Activated naive CD4-positive, alpha-beta T cell treated with anti-CD3 and anti-CD28 coated beads, Interleukin-2, amount 10 ng/mL, durations not matched to agents 7 days and 5 days (primary cell): ENCODE data around the gene NEK10.
"Not testable (repeated sequence)": the region's sequence is repeated elsewhere in the genome, so short reads cannot be mapped to it uniquely, and the experiment has no call there.

Source experiments
- CTCF ChIA-PET: fragments of 350-600 bp; sonication (Branson Sonifier 250); formaldehyde crosslinking; loops from one replicate; lab custom pipeline; 2021; ENCODE audit warnings: antibody characterized with exemption; lab: Charles Lee
- DNase-seq: peaks from one replicate; pipeline ENCODE4 v3.0.0-alpha.2; 2020
- H3K27ac Mint-ChIP-seq: one replicate; pipeline ENCODE4 v1.8.0; 2021; ENCODE audit warnings: mild to moderate bottlenecking, moderate library complexity, mixed read lengths
- H3K27me3 Mint-ChIP-seq: one replicate; pipeline ENCODE4 v1.8.0; 2021; ENCODE audit warnings: mild to moderate bottlenecking, mixed read lengths
- H3K36me3 Mint-ChIP-seq: one replicate; pipeline ENCODE4 v1.8.0; 2021; ENCODE audit warnings: mixed read lengths
- H3K4me1 Mint-ChIP-seq: one replicate; pipeline ENCODE4 v1.8.0; 2021; ENCODE audit warnings: mixed read lengths
- H3K4me3 Mint-ChIP-seq: one replicate; pipeline ENCODE4 v1.8.0; 2021; ENCODE audit warnings: mild to moderate bottlenecking, moderate library complexity, mixed read lengths
- H3K9me3 Mint-ChIP-seq: one replicate; pipeline ENCODE4 v1.8.0; 2021; ENCODE audit warnings: mixed read lengths

Gene NEK10

DNA sequence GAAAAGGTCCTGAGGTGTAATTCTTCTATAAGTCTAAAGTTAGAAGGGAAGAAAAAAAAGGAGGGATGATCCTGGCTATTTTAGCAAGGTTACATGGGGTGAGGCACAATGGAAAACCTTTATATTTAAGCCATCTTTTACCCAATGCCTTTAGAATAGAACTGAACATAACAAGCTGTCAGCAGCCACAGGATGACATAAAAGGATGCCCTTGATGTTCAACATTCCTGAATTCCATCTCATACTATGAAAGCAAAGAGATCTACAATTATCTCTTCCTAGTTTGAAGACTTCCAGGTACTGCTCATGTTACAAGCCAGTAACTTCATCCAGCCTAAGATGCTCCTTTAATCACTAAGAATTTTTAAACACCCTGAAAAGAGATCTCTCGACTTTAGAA is 26.9 kb downstream of the NEK10 start:
- DNase-seq: no peak
- Mint-ChIP-seq H3K27me3 (no peaks in the 10 kb centered on the region), H3K4me3 (no peak overlapping the region), H3K9me3 (no peaks in the 10 kb centered on the region), H3K36me3 (no peaks in the 10 kb centered on the region), H3K4me1 (peaks cover 6% of the 10 kb centered on the region), H3K27ac (no peak overlapping the region)
- CTCF ChIA-PET: interaction anchor here (1.0 kb wide), 1 partner anchor 338 kb away, joined by 3 read pairs; no protein-coding TSS in a partner anchor

DNA sequence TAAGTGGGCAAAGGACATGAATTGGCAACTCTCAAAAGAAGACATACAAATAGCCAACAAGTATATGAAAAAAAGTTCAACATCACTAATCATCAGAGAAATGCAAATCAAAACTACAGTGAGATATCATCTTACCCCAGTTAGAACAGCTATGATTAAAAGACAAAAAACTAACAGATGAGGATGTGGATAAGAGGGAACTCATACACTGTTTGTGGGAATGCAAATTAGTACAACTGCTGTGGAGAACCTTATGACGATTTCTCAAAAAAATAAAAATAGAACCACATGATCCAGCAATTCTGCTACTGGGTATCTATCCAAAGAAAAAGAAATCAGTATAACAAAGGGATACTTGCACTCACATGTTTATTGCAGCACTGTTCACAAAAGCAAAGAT is 28.6 kb downstream of the NEK10 start:
- no peak for DNase-seq
- Mint-ChIP-seq H3K4me3 (no peak overlapping the region), H3K27ac (no peak overlapping the region), H3K36me3 (no peaks in the 10 kb centered on the region), H3K27me3 (peaks cover 4% of the 10 kb centered on the region), H3K4me1 (peaks cover 5% of the 10 kb centered on the region), H3K9me3 (no peaks in the 10 kb centered on the region)
- CTCF ChIA-PET: no interaction called here

DNA sequence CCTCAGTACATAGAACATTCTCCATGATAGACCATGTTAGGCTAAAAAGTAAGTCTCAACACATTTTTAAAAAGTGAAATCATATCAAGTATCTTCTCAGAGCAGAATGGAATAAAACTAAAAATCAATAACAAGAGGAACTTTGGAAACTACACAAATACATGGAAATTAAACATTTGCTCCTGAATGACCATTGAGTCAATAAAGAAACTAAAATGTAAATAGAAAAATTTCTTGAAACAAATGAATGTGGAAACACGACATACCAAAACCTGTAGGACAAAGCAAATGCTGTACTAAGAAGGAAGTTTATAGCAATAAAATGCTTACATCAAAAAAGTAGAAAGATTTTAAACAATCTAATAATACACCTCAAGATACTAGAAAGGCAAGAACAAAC is 33.6 kb downstream of the NEK10 start:
- Mint-ChIP-seq H3K27ac (no peak overlapping the region), H3K4me3 (no peak overlapping the region), H3K4me1 (peaks cover 2% of the 10 kb centered on the region), H3K27me3 (peaks cover 6% of the 10 kb centered on the region), H3K9me3 (no peaks in the 10 kb centered on the region), H3K36me3 (no peaks in the 10 kb centered on the region)
- no peak for DNase-seq
- CTCF ChIA-PET: no interaction called here

DNA sequence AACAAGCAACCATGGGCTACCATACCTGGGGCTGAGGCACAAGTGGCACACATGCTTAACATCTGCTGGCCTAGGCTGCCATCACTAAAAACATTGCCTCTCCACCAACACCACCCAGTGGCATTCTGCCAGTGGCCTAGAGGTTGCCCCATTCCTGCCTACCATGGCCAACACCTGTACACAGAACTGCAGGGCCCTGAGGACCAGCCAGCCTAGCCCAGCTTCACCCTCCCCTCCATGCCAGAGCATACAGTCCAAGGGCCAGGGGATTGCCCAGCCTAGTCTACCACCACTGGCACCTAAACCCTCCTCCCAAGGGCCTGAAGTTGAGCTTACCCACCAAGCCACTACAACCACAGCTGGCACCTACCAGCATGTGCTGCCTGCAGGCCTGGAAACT is 35.3 kb downstream of the NEK10 start:
- CTCF ChIA-PET: interaction anchor here (0.5 kb wide), 1 partner anchor 200 kb away, joined by 3 read pairs; no protein-coding TSS in a partner anchor
- Mint-ChIP-seq H3K4me3 (no peak overlapping the region), H3K36me3 (no peaks in the 10 kb centered on the region), H3K27ac (no peak overlapping the region), H3K4me1 (no peaks in the 10 kb centered on the region), H3K27me3 (peaks cover 6% of the 10 kb centered on the region), H3K9me3 (no peaks in the 10 kb centered on the region)
- DNase-seq: no peak

DNA sequence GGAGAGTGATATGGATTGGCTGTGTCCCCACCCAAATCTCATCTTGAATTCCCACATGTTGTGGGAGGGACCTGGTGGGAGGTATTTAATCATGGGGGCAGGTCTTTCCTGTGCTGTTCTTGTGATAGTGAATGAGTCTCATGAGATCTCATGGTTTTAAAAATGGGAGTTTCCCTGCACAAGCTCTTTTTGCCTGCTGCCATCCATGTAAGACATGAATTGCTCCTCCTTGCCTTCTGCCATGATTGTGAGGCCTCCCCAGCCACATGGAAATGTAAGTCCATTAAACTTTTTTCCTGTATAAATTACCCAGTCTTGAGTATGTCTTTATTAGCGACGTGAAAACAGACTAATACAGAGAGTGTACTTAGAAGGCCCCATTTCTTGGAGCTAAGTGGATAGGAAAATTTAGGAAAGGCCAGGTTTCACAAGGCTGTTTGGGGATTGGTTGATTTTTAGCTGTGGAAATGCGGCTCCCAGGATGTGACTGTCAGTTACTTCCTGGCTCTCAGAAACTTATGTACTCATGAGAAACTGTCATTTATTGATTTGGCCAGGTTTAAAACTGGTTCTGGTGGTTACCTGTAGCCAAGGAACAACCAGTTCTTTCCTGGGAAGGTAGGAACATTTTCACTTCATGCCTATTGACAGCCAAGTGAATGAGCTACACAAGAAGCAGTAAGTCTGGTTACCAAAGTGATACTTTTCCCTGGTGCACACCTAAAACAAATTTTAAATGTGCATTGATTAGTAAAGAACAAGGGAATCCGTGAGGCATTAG is 40.0 kb downstream of the NEK10 start:
- H3K27ac Mint-ChIP-seq, H3K4me3 Mint-ChIP-seq, DNase-seq, H3K27me3 Mint-ChIP-seq, H3K36me3 Mint-ChIP-seq, CTCF ChIA-PET, H3K9me3 Mint-ChIP-seq, H3K4me1 Mint-ChIP-seq: not testable (repeated sequence)

DNA sequence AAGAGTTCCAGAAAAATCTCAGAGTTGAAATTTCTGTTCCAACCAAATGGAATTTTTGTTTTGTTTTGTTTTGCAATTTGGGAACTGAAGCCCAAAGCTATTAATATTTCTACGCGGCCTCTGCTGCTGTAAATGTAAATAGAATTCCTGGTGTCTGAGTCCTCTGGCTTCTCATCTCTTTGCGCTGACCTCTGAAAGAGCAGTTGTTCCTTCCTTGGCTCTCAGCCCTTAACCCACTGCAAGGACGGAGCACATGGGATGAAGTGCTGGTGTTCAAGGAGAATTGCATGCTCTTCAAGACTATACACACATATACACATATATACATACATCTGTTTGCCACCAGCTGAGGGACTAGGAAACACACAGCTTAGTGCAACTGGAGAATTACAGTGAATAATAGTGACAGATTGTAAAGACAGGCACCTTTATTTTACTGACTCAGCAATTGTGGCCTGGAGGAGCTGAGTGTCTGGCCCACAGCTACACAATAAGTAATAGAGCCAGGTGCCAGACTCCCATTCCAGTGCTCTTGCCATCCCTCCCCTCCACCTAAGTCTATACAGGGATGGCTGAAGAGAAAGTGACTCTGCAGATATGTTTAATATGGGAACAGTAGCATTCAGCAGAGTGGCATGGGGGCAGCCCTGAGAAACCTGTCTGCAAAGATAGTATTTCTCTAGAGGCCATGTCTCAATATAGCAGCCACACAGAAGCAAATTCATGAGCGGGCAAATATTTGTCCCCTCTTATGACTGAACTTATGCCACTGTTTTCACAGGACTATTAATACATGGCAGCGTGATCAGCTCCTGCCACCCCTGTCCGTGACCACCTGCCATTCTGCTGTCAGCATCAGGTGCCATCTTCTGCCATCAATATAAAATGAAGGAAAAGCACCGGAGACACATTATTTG is 42.3 kb downstream of the NEK10 start:
- H3K9me3 Mint-ChIP-seq: peaks cover 2% of the 10 kb centered on the region
- H3K36me3 Mint-ChIP-seq: no peaks in the 10 kb centered on the region
- H3K27ac Mint-ChIP-seq: no peak overlapping the region
- DNase-seq: no peak
- CTCF ChIA-PET: interaction anchor here (1.1 kb wide), 1 partner anchor 142 kb away, joined by 3 read pairs; no protein-coding TSS in a partner anchor
- no peaks in the 10 kb centered on the region for H3K4me1 Mint-ChIP-seq
- no peaks in the 10 kb centered on the region for H3K27me3 Mint-ChIP-seq
- H3K4me3 Mint-ChIP-seq: no peak overlapping the region

DNA sequence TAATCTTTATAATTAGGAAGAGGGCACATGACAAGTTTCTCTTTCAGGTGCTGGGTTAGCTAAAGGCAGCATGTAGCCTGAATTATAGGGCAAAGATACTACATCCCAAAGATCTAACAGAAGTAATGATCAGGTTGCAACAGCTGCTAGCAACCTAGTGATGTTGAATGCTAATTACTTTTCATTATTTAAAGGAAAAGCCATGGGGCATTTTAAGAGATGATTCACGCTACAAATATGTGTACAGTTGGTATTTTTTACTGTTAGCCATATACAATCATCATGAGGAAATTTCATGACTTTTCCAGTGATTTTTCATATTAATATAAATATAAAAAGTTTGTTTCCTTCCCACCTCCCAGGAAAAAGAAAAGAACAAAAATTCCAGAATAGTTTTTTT is 43.0 kb downstream of the NEK10 start:
- DNase-seq: no peak
- CTCF ChIA-PET: interaction anchor here (1.4 kb wide), 1 partner anchor 15 kb away, joined by 3 read pairs; no protein-coding TSS in a partner anchor
- no peaks in the 10 kb centered on the region for H3K27me3 Mint-ChIP-seq
- no peak overlapping the region for H3K27ac Mint-ChIP-seq
- H3K9me3 Mint-ChIP-seq: peaks cover 2% of the 10 kb centered on the region
- no peaks in the 10 kb centered on the region for H3K36me3 Mint-ChIP-seq
- H3K4me3 Mint-ChIP-seq: no peak overlapping the region
- H3K4me1 Mint-ChIP-seq: no peaks in the 10 kb centered on the region

DNA sequence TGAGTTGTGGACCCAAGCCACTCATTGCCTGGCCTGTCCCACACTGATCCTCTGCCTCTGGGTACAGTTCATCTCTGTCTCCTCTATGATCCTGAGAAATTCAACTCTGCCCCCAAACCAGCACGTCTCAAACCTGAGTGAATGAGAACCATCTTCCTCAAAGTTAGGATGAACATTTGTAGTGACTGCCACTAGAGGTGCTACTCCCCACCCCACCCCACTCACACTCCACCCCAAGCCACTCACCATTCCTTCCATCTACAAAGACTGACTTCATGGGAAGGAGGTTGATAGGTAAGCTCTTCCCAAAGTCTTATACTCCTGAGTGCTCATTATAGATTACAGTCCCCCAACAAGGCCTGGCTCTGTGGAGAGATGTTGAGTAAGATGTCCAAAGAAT is 43.8 kb downstream of the NEK10 start:
- H3K4me3 Mint-ChIP-seq: no peak overlapping the region
- no peak for DNase-seq
- H3K4me1 Mint-ChIP-seq: no peaks in the 10 kb centered on the region
- H3K27ac Mint-ChIP-seq: no peak overlapping the region
- CTCF ChIA-PET: interaction anchor here (1.1 to 1.4 kb wide), 2 partner anchors 14 to 142 kb away, joined by 3 read pairs; no protein-coding TSS in a partner anchor
- H3K36me3 Mint-ChIP-seq: no peaks in the 10 kb centered on the region
- H3K27me3 Mint-ChIP-seq: no peaks in the 10 kb centered on the region
- H3K9me3 Mint-ChIP-seq: peaks cover 2% of the 10 kb centered on the region

DNA sequence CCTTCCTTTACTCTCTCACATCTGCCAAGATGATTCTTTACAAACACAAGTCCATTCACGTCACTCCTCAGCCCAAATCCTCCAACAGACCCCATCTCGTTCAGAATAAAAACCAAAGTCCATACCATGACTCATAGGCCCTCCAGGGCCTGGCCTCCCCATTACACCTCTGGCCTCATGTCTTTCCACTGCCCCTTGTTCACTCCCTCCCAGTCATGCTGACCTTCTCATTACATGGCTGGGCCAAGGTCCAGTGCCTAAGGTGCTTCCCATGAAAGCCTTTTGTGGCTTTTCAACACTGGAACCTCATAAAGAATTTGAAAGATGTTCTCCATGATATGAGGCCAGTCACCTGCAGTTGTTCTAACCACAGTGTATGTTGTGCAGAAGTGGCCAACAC is 44.5 kb downstream of the NEK10 start:
- no peak overlapping the region for H3K27ac Mint-ChIP-seq
- no peak for DNase-seq
- no peak overlapping the region for H3K4me3 Mint-ChIP-seq
- no peaks in the 10 kb centered on the region for H3K36me3 Mint-ChIP-seq
- no peaks in the 10 kb centered on the region for H3K4me1 Mint-ChIP-seq
- peaks cover 2% of the 10 kb centered on the region for H3K9me3 Mint-ChIP-seq
- CTCF ChIA-PET: interaction anchor here (1.1 to 1.4 kb wide), 3 partner anchors 13 to 143 kb away, joined by 3 read pairs; no protein-coding TSS in a partner anchor
- H3K27me3 Mint-ChIP-seq: no peaks in the 10 kb centered on the region

DNA sequence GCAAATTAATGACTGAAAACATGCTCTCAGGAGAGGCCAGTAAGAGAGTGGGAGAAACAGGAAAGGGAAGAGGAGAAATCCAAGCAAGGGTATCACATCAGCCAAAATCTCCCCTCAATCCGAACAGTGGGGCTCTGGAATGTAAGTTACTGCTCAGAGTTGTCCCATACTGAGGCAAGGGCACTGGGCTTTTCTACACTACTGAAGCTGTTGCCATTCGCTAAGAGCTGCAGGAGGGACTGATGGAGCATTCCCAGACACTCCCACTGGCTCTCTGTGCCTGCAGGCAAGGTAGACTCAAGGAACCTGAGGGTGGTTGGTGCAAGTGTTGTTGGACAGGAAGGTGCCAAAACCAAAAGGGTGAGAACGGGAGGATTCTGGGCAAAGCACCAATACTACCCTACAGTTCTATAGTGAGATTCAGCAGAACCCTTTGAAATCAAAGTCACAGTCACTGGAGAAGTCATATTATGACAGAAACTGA is 46.1 kb downstream of the NEK10 start:
- CTCF ChIA-PET: no interaction called here
- no peaks in the 10 kb centered on the region for H3K27me3 Mint-ChIP-seq

DNA sequence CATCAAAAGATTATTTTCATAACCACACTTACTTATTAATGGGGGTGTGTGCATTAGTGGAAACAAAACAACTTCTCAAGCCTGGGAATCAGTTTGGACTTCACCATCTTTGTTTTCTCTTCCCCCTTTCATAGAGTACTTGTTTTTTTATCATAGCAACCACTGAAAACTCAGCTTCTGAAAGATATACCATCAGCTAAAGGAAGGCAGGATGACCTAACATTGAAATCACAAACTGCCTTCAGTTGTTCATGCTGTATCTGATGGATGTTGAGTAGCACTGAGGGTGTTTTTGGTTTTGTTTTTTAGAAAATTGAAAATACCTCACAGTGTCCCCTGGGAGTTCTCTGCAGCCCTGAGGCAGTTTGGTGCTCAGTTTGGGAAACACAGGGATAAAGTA is 46.5 kb downstream of the NEK10 start:
- CTCF ChIA-PET: interaction anchor here (2.0 kb wide), 1 partner anchor 10 kb away, joined by 6 read pairs; no protein-coding TSS in a partner anchor
- H3K4me1 Mint-ChIP-seq: no peaks in the 10 kb centered on the region

More for the DNA sequence above, 46.1 kb downstream of the NEK10 start:
- Mint-ChIP-seq H3K27ac (no peak overlapping the region), H3K9me3 (no peaks in the 10 kb centered on the region), H3K4me1 (no peaks in the 10 kb centered on the region), H3K4me3 (no peak overlapping the region), H3K36me3 (no peaks in the 10 kb centered on the region)
- no peak for DNase-seq

DNA sequence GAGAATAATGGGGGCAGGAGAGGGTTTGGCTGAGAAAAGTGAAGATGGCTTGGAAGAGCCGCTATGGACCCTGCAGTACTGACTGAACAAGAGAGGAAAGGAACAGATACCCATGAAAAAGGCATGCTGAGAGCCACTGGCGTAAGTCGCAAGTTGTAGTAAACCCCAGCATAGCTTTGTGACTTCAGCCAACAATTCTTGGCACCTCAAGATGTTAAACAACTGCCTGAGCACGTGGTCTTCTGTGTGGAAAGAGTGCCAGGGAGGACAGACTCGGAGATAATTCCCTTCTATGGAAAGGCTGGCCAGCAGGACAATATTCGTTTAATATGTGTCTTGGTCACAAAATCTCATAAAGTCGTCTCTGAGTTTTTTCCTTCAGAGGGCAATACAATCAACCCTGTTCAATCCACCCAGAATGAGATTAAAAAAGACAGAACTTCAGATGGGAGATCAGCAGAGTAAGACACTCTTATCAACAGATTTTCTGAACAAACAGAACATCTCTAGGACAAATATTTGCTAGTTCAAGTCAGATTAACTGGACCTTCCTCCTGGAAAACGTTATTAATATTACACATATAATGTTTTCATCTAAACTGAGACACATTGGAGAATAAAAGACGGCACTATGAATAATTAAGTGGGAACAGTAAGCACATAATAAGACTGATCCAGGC is 49.2 kb downstream of the NEK10 start:
- no peak for DNase-seq
- CTCF ChIA-PET: interaction anchor here (1.2 kb wide), 1 partner anchor 9 kb away, joined by 3 read pairs; no protein-coding TSS in a partner anchor
- Mint-ChIP-seq H3K27ac (no peak overlapping the region), H3K4me3 (no peak overlapping the region), H3K36me3 (no peaks in the 10 kb centered on the region), H3K4me1 (no peaks in the 10 kb centered on the region), H3K27me3 (no peaks in the 10 kb centered on the region), H3K9me3 (no peaks in the 10 kb centered on the region)

More for the DNA sequence above, 46.5 kb downstream of the NEK10 start:
- Mint-ChIP-seq H3K36me3 (no peaks in the 10 kb centered on the region), H3K9me3 (no peaks in the 10 kb centered on the region), H3K27me3 (no peaks in the 10 kb centered on the region), H3K27ac (no peak overlapping the region), H3K4me3 (no peak overlapping the region)
- DNase-seq: no peak

DNA sequence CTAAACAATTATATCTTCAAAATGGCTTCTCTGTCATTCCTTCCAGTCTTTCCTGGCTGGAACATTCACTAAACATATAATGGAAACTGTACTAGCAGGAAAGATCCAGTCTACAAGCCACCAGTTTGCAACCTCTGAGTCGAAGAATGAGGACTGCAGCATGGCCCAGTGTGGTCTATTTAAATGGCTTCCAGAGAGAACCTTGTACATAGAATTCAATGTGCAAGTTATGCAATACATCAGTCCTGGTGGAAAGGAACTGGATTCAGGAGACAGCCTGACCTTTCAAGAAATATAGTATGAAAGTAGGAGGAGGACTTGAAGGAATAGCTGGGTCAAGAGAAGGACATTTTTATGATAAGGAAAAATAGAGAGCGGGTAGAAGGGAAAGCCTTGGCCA is 49.9 kb downstream of the NEK10 start:
- no peak for DNase-seq
- CTCF ChIA-PET: no interaction called here
- H3K27ac Mint-ChIP-seq: no peak overlapping the region
- H3K9me3 Mint-ChIP-seq: no peaks in the 10 kb centered on the region
- H3K36me3 Mint-ChIP-seq: no peaks in the 10 kb centered on the region
- no peaks in the 10 kb centered on the region for H3K4me1 Mint-ChIP-seq
- no peaks in the 10 kb centered on the region for H3K27me3 Mint-ChIP-seq
- no peak overlapping the region for H3K4me3 Mint-ChIP-seq
